HEK293T (cell line): ENCODE results near the gene TFF1.

Experiments used
- CTCF ChIA-PET: fragments of 350-600 bp; formaldehyde crosslinking; extraction: SDS; loops from one replicate; lab custom pipeline; 2021; ENCODE audit warnings: antibody characterized with exemption, inconsistent platforms; lab: Yijun Ruan, JAX
- POLR2A ChIA-PET: fragments of 350-600 bp; formaldehyde crosslinking; extraction: SDS; loops from one replicate; lab custom pipeline; 2020; ENCODE audit warnings: antibody characterized with exemption, inconsistent platforms; lab: Yijun Ruan, JAX
- DNase-seq: peaks from one replicate; pipeline ENCODE4 v3.0.0; 2012; ENCODE audit warnings: mixed read lengths; ENCODE audit errors: extremely low spot score
- ARNT ChIP-seq: fragments of 450-650 bp; IDR thresholded peaks from 2 replicates; pipeline ENCODE4 v1.6.1; 2017; ENCODE audit warnings: mild to moderate bottlenecking
- BHLHE40 ChIP-seq: fragments of 450-650 bp; IDR thresholded peaks from 2 replicates; pipeline ENCODE4 v1.6.1; 2016; ENCODE audit warnings: mild to moderate bottlenecking, moderate library complexity, borderline replicate concordance
- CTBP1 ChIP-seq: fragments of 450-650 bp; IDR thresholded peaks from 2 replicates; pipeline ENCODE4 v1.6.1; 2016; ENCODE audit warnings: borderline replicate concordance
- ELF4 ChIP-seq: fragments of 450-650 bp; IDR thresholded peaks from 2 replicates; pipeline ENCODE4 v1.6.1; 2017; ENCODE audit warnings: antibody characterized with exemption
- FOXA1 ChIP-seq: fragments of 450-650 bp; IDR thresholded peaks from 2 replicates; pipeline ENCODE4 v1.6.1; 2016; ENCODE audit warnings: mild to moderate bottlenecking
- FOXK2 ChIP-seq: fragments of 450-650 bp; IDR thresholded peaks from 2 replicates; pipeline ENCODE4 v1.6.1; 2016; ENCODE audit warnings: mild to moderate bottlenecking
- FOXM1 ChIP-seq: fragments of 450-650 bp; IDR thresholded peaks from 2 replicates; pipeline ENCODE4 v1.6.1; 2017; ENCODE audit warnings: mild to moderate bottlenecking, borderline replicate concordance
- HDGF ChIP-seq: fragments of 450-650 bp; IDR thresholded peaks from 2 replicates; pipeline ENCODE4 v1.6.1; 2017; ENCODE audit warnings: antibody characterized with exemption, borderline replicate concordance
- L3MBTL2 ChIP-seq: fragments of 450-650 bp; conservative IDR thresholded peaks from 2 replicates; pipeline ENCODE4 v1.6.1; 2016; ENCODE audit warnings: mild to moderate bottlenecking
- LEF1 ChIP-seq: fragments of 450-650 bp; IDR thresholded peaks from 2 replicates; pipeline ENCODE4 v1.6.1; 2017; ENCODE audit warnings: mild to moderate bottlenecking, borderline replicate concordance
- NFRKB ChIP-seq: fragments of 450-650 bp; IDR thresholded peaks from 2 replicates; pipeline ENCODE4 v1.6.1; 2016; ENCODE audit warnings: mild to moderate bottlenecking, moderate library complexity
- PKNOX1 ChIP-seq: fragments of 450-650 bp; IDR thresholded peaks from 2 replicates; pipeline ENCODE4 v1.6.1; 2016
- SP1 ChIP-seq: fragments of 450-650 bp; IDR thresholded peaks from 2 replicates; pipeline ENCODE4 v1.6.1; 2017
- SUZ12 ChIP-seq: fragments of 450-650 bp; IDR thresholded peaks from 2 replicates; pipeline ENCODE4 v1.6.1; 2016; ENCODE audit warnings: mild to moderate bottlenecking
- TARDBP ChIP-seq: fragments of 450-650 bp; IDR thresholded peaks from 2 replicates; pipeline ENCODE4 v1.6.1; 2016
- ZNF384 ChIP-seq: fragments of 450-650 bp; IDR thresholded peaks from 2 replicates; pipeline ENCODE4 v1.6.1; 2016

TFF1 gene

DNA sequence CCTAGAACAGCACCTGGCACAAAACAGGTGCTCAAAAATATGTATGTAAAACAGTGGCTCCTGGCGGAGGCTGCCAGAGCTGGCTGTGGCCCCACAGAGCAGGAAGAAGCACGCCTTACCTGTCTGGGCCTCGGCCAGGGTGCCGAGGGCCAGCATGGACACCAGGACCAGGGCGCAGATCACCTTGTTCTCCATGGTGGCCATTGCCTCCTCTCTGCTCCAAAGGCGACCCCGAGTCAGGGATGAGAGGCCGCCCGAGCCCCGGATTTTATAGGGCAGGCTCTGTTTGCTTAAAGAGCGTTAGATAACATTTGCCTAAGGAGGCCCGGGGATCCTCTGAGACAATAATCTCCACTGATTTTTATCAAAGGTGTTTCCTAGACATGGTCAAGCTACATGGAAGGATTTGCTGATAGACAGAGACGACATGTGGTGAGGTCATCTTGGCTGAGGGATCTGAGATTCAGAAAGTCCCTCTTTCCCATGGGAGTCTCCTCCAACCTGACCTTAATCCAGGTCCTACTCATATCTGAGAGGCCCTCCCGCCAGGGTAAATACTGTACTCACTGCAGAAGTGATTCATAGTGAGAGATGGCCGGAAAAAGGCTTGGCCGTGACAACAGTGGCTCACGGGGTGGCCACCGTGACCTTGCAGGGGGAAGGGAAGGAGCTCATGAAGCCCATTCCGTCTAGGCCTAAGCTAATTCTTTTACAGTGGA lies at the start of gene TFF1:
Gene TFF1 (minus strand): TSS at position 244 of the 719 bp plus-strand sequence. CDS start 40 bp downstream, at position 204.
- DNase-seq = no peak
- POLR2A ChIA-PET = no interaction called here
- CTCF ChIA-PET = no interaction called here
- TF ChIP-seq NFRKB (no peak), BHLHE40 (no peak), L3MBTL2 (no peak), SUZ12 (no peak), FOXK2 (no peak), FOXA1 (no peak), ZNF384 (no peak), CTBP1 (no peak), SP1 (no peak), ARNT (no peak), LEF1 (no peak), HDGF (no peak), TARDBP (no peak), PKNOX1 (no peak), FOXM1 (no peak)

- no peak for DNase-seq
- TF ChIP-seq ZNF384 (no peak), HDGF (no peak), LEF1 (no peak), FOXA1 (no peak), BHLHE40 (no peak), TARDBP (no peak), FOXK2 (no peak), CTBP1 (no peak), FOXM1 (no peak), L3MBTL2 (no peak), SUZ12 (no peak), NFRKB (no peak), SP1 (no peak), PKNOX1 (no peak), ELF4 (no peak)
- POLR2A ChIA-PET = no interaction called here
- CTCF ChIA-PET = no interaction called here
These were observed 48.8 kb upstream of the TFF1 start for GRCh38 chr21:42414928-42415769.

- ChIA-PET POLR2A (no interaction called here), CTCF (no interaction called here)
- TF ChIP-seq HDGF (no peak), LEF1 (no peak), ZNF384 (no peak), L3MBTL2 (no peak), ELF4 (no peak), TARDBP (no peak)
- DNase-seq = no peak
These were observed 48.2 kb upstream of the TFF1 start for GRCh38 chr21:42414553-42414927.

GRCh38 chr21:42414066-42414465 lies 47.7 kb upstream of the TFF1 start:
- CTCF ChIA-PET = no interaction called here
- POLR2A ChIA-PET = no interaction called here

DNA sequence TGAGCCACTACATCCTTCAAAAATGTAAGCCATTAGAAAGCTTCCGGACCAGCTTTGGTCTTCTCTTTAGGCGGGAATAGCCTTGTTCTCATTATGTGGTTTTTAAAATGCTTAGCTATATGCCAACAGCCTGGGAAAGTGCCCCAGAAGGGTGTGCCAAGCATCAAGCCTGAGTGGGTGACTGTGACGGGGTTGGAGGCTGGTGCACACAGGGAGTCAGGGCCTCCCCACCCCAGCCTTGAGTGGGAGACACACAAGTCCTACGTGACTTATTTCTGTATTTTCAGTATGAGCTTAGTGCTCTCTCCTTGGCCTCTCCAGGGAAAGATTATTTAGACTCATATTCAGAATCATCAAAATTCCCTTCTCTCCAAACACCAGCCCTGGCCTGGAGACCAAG lies 47.2 kb upstream of the TFF1 start:
- ChIA-PET POLR2A (no interaction called here), CTCF (no interaction called here)
- TF ChIP-seq FOXK2 (no peak), PKNOX1 (no peak), ARNT (no peak)
- DNase-seq = no peak

More at GRCh38 chr21:42414066-42414465, 47.7 kb upstream of the TFF1 start:
- TF ChIP-seq FOXM1 (no peak), FOXA1 (no peak), BHLHE40 (no peak), LEF1 (no peak)
- DNase-seq = no peak

GRCh38 chr21:42413093-42413492 lies 46.8 kb upstream of the TFF1 start:
- POLR2A ChIA-PET = no interaction called here
- CTCF ChIA-PET = no interaction called here
- DNase-seq = no peak
- no peak for TF ChIP-seq ELF4

DNA sequence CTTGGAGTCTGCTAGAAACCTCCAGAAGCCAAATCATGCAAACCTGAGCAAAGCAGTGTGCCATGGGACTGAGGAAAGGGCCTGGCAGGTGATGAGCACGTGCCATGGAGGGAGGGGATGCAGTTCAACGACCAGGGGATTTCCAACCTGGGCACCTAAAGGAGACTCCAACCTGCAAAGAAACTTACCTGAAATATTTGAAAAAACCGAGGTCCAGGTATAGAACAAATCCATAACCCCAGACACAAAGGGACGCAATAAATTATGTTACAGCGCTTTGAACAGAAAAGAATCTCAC lies 46.2 kb upstream of the TFF1 start:
- POLR2A ChIA-PET = no interaction called here
- CTCF ChIA-PET = no interaction called here
- DNase-seq = no peak
- TF ChIP-seq ARNT = no peak
- TF ChIP-seq SUZ12 = no peak
- no peak for TF ChIP-seq ELF4
- no peak for TF ChIP-seq NFRKB
- TF ChIP-seq BHLHE40 = no peak
- TF ChIP-seq FOXK2 = no peak
- TF ChIP-seq ZNF384 = no peak
- no peak for TF ChIP-seq L3MBTL2
- TF ChIP-seq SP1 = no peak
